Ramos (cell line): Measurements from ENCODE around the gene TTC36.
"Not testable (repeated sequence)": the region's sequence is repeated elsewhere in the genome, so short reads cannot be mapped to it uniquely, and the experiment has no call there.

Experiments used
- in situ Hi-C: fragments of 300-500 bp; cut with MboI; formaldehyde crosslinking; loops from one replicate; pipeline ENCODE4 v1.14.3; 2022; ENCODE audit warnings: low sequenced_read_pairs; ENCODE audit not compliant: unreplicated experiment

The TTC36 gene

GRCh38 chr11:118574636-118575035 lies 47.4 kb downstream of the TTC36 start:
- in situ Hi-C loops = no loop called here

GRCh38 chr11:118577995-118578394 lies 50.7 kb downstream of the TTC36 start:
- in situ Hi-C loops = not testable (repeated sequence)
